ENCODE results near the gene DNAJB6.

DNA sequence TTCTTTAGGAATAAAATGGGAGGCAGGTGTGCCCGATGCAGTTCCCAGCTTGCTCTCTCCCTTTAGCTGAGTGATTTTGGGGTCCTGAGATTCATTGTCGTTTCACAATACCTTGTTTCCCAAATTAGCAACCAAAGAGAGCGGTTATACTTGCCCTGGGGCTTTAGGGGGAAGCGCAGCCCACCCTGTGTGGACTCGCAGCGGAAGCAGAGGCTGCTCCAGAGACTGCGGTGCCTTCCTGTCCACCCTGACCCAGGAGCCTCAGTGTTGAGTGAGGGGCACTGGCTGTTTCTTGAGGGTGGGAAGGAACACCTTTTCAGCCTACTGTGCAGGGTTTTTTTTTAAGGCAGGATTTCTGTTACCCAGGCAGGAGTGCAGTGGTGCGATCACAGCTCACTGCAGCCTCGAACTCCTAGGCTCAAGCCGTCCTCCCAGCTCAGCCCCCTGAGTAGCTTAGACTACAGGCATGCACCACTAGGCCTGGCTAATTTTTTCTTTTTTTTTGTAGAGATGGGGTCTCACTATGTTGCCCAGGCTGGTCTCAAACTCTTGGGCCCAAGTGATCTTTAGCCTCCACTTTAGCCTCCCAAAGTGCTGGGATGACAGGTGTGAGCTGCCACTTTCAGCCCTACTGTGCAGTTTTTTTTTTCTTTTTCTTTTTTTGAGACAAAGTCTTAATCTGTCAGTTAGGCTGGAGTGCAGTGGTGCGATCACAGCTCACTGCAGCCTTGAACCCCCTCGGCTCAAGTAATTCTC is 67.0 kb downstream of the DNAJB6 start:
- TF ChIP-seq CTCF (IDR thresholded peaks at IDR 0.05 in 2 of 3, conservative IDR thresholded peaks at IDR 0.05 in 1 of 3; ENCODE audit: borderline replicate concordance in 1 of 3, insufficient read depth in 1 of 3, low read depth in 2 of 3, low read length in 2 of 3) (no peak), EZH2phosphoT487 (IDR thresholded peaks at IDR 0.05; ENCODE audit: borderline replicate concordance) (no peak), POLR2A (IDR thresholded peaks at IDR 0.05; ENCODE audit: borderline replicate concordance, extremely low read depth, insufficient read depth, insufficient read length) (no peak), SRF (IDR thresholded peaks at IDR 0.05; ENCODE audit: low read depth) (no peak), ZNF274 (IDR thresholded peaks at IDR 0.05; ENCODE audit: low read depth, low read length) (no peak), SIN3A (IDR thresholded peaks at IDR 0.05; ENCODE audit: low read depth) (no peak), EGR1 (IDR thresholded peaks at IDR 0.05; ENCODE audit: low read depth) (no peak), RAD21 (IDR thresholded peaks at IDR 0.05; ENCODE audit: low read depth) (no peak), YY1 (IDR thresholded peaks at IDR 0.05; ENCODE audit: extremely low read depth, insufficient replicate concordance, low read depth, low read length) (no peak), JUND (IDR thresholded peaks at IDR 0.05) (no peak), ZBTB33 (IDR thresholded peaks at IDR 0.05; ENCODE audit: extremely low read depth, insufficient replicate concordance, low read length) (no peak)
- TF ChIP-seq, protein P1, sequence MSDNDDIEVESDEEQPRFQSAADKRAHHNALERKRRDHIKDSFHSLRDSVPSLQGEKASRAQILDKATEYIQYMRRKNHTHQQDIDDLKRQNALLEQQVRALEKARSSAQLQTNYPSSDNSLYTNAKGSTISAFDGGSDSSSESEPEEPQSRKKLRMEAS (IDR thresholded peaks at IDR 0.05): no peak
